Activated naive CD4-positive, alpha-beta T cell treated with anti-CD3 and anti-CD28 coated beads, Interleukin-2, amount 10 ng/mL, durations not matched to agents 7 days and 5 days (primary cell): Measurements from ENCODE around the gene SIRT6.
"Not testable (repeated sequence)": the region's sequence is repeated elsewhere in the genome, so short reads cannot be mapped to it uniquely, and the experiment has no call there.

ENCODE experiments used
- CTCF ChIA-PET: fragments of 350-600 bp; sonication (Branson Sonifier 250); formaldehyde crosslinking; loops from one replicate; lab custom pipeline; 2021; ENCODE audit warnings: antibody characterized with exemption; lab: Charles Lee
- DNase-seq: peaks from one replicate; pipeline ENCODE4 v3.0.0-alpha.2; 2020
- H3K27ac Mint-ChIP-seq: one replicate; pipeline ENCODE4 v1.8.0; 2021; ENCODE audit warnings: mild to moderate bottlenecking, moderate library complexity, mixed read lengths
- H3K27me3 Mint-ChIP-seq: one replicate; pipeline ENCODE4 v1.8.0; 2021; ENCODE audit warnings: mild to moderate bottlenecking, mixed read lengths
- H3K36me3 Mint-ChIP-seq: one replicate; pipeline ENCODE4 v1.8.0; 2021; ENCODE audit warnings: mixed read lengths
- H3K4me1 Mint-ChIP-seq: one replicate; pipeline ENCODE4 v1.8.0; 2021; ENCODE audit warnings: mixed read lengths
- H3K4me3 Mint-ChIP-seq: one replicate; pipeline ENCODE4 v1.8.0; 2021; ENCODE audit warnings: mild to moderate bottlenecking, moderate library complexity, mixed read lengths
- H3K9me3 Mint-ChIP-seq: one replicate; pipeline ENCODE4 v1.8.0; 2021; ENCODE audit warnings: mixed read lengths

SIRT6 gene

GRCh38 chr19:4174895-4175668 lies 7.3 kb downstream of the SIRT6 start:
- Mint-ChIP-seq H3K9me3 (no peaks in the 10 kb centered on the region), H3K27me3 (peaks cover 25% of the 10 kb centered on the region), H3K36me3 (peaks cover 14% of the 10 kb centered on the region), H3K27ac (no peak overlapping the region), H3K4me1 (peaks cover 12% of the 10 kb centered on the region), H3K4me3 (no peak overlapping the region)
- CTCF ChIA-PET: no interaction called here
- DNase-seq: no peak

- Mint-ChIP-seq H3K27ac (no peak overlapping the region), H3K4me3 (no peak overlapping the region), H3K4me1 (peaks cover 4% of the 10 kb centered on the region), H3K9me3 (no peaks in the 10 kb centered on the region), H3K36me3 (peaks cover 7% of the 10 kb centered on the region), H3K27me3 (peaks cover 28% of the 10 kb centered on the region)
- CTCF ChIA-PET: no interaction called here
- no peak for DNase-seq
Observed at GRCh38 chr19:4174213-4174894, 8.0 kb downstream of the SIRT6 start.

DNA sequence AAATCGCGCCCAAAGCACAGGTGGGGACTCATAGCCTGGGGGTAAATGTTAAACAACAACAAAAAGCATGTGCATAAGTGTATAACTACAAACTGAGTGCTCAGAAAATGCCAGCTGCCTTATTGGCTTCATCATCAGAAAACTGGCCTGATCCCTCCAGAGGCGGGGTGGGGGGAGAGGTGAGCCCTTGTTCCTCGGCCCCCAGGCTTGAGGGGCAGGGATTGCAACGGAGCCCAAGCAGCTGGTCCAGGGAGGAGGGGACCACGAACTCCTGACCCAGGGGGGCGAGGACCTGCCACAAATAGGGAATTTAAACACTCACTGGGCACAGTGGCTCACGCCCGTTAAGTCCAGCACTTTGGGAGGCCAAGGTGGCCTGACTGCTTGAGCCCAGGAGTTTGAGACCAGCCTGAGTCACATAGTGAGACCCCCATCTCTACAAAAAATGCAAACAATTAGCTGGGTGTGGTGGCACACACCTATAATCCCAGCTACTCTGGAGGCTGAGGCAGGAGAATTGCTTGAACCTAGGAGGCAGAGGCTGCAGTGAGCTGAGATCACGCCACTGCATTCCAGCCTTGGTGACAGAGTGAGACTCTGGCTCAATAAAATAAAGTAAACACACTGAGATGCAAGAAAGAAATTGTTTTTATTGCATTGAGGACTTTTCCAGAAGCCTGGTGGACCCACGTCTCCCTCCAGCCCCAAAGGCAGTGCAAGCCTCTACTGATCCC lies 8.7 kb downstream of the SIRT6 start:
- no peaks in the 10 kb centered on the region for H3K9me3 Mint-ChIP-seq
- CTCF ChIA-PET: no interaction called here
- H3K27ac Mint-ChIP-seq: no peak overlapping the region
- peaks cover 3% of the 10 kb centered on the region for H3K4me1 Mint-ChIP-seq
- H3K27me3 Mint-ChIP-seq: peaks cover 28% of the 10 kb centered on the region
- no peak for DNase-seq
- H3K36me3 Mint-ChIP-seq: peaks cover 4% of the 10 kb centered on the region
- H3K4me3 Mint-ChIP-seq: no peak overlapping the region

- CTCF ChIA-PET: no interaction called here
- Mint-ChIP-seq H3K36me3 (peaks cover 2% of the 10 kb centered on the region), H3K9me3 (no peaks in the 10 kb centered on the region), H3K4me1 (peaks cover 3% of the 10 kb centered on the region), H3K4me3 (no peak overlapping the region), H3K27me3 (peaks cover 34% of the 10 kb centered on the region), H3K27ac (no peak overlapping the region)
- DNase-seq: peak; percentile 86
Observed at GRCh38 chr19:4172861-4173473, 9.4 kb downstream of the SIRT6 start.

- peaks cover 2% of the 10 kb centered on the region for H3K36me3 Mint-ChIP-seq
- H3K27me3 Mint-ChIP-seq: peaks cover 44% of the 10 kb centered on the region
- DNase-seq: no peak
- CTCF ChIA-PET: no interaction called here
- peaks cover 3% of the 10 kb centered on the region for H3K4me1 Mint-ChIP-seq
- no peak overlapping the region for H3K27ac Mint-ChIP-seq
- H3K9me3 Mint-ChIP-seq: no peaks in the 10 kb centered on the region
- H3K4me3 Mint-ChIP-seq: no peak overlapping the region
Observed at GRCh38 chr19:4171676-4172075, 10.7 kb downstream of the SIRT6 start.

- CTCF ChIA-PET: interaction anchor here (2.3 kb wide), 1 partner anchor 25 kb away, joined by 6 read pairs; no protein-coding TSS in a partner anchor
- no peaks in the 10 kb centered on the region for H3K4me1 Mint-ChIP-seq
- DNase-seq: no peak
- H3K9me3 Mint-ChIP-seq: no peaks in the 10 kb centered on the region
- H3K27ac Mint-ChIP-seq: no peak overlapping the region
- H3K27me3 Mint-ChIP-seq: peaks cover 48% of the 10 kb centered on the region
- no peaks in the 10 kb centered on the region for H3K36me3 Mint-ChIP-seq
- H3K4me3 Mint-ChIP-seq: no peak overlapping the region
Observed at GRCh38 chr19:4164262-4164661, 18.1 kb downstream of the SIRT6 start.

DNA sequence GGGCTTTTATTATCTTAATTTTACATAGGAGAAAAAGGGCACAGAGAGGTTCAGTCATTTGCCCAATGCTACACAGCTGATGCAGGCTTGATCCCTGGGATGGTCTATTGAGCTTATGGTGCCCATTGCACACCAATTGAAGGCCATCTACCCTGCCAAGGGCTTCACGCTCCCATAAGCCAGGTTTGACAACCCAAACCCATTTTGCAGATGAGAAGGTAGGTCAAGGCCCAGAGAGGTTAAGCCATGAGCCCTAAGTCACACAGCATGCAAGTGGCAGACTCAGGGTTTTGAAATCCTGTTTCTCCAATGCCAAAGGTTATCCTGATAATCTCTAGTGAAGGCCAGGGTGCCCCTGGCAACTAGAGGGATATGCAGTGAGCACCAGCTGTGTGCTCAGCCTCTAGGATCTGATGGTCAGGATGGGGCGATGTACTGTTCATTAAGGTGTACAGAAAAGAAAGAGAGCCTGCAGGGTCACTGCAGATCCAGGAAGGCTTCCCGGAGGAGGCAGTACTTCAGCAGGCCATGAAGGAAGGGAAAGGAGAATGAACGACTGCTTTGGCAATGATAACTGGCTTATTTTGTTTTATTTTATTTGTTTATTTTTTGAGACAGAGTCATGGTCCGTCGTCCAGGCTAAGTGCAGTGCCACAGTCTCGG lies 20.8 kb downstream of the SIRT6 start:
- CTCF ChIA-PET: interaction anchor here (0.5 kb wide), 1 partner anchor 25 kb away, joined by 3 read pairs; no protein-coding TSS in a partner anchor
- no peak for DNase-seq
- Mint-ChIP-seq H3K9me3 (no peaks in the 10 kb centered on the region), H3K4me1 (no peaks in the 10 kb centered on the region), H3K27ac (no peak overlapping the region), H3K27me3 (peaks cover 42% of the 10 kb centered on the region), H3K4me3 (no peak overlapping the region), H3K36me3 (no peaks in the 10 kb centered on the region)

- H3K4me3 Mint-ChIP-seq, H3K9me3 Mint-ChIP-seq, DNase-seq, H3K27ac Mint-ChIP-seq, H3K36me3 Mint-ChIP-seq, H3K4me1 Mint-ChIP-seq, CTCF ChIA-PET: not testable (repeated sequence)
- H3K27me3 Mint-ChIP-seq: peaks cover 45% of the 10 kb centered on the region
Observed at GRCh38 chr19:4157971-4158370, 24.4 kb downstream of the SIRT6 start.

DNA sequence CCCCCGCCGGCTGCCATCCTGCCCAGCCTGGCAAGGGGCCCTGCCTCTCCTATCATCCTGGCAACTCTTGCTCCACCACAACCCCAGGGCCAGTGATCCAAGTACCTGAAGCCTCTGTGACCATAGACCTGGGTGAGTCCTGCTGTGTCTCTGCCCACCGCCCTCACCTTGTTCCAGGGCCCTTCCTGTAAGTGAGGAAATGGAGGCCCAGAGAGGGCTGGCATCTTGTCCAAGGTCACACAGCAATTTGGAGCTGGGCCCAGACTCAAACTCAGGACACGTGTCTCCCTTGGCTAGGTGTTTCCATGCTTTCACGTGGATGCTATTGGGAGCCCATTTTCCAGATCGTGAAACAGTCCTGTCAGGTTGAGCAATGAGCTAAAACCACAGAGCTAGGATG lies 25.2 kb downstream of the SIRT6 start:
- Mint-ChIP-seq H3K4me1 (peaks cover 11% of the 10 kb centered on the region), H3K9me3 (no peaks in the 10 kb centered on the region), H3K27ac (no peak overlapping the region), H3K36me3 (no peaks in the 10 kb centered on the region), H3K27me3 (peaks cover 52% of the 10 kb centered on the region), H3K4me3 (no peak overlapping the region)
- CTCF ChIA-PET: no interaction called here
- DNase-seq: no peak

- Mint-ChIP-seq H3K9me3 (no peaks in the 10 kb centered on the region), H3K27ac (no peak overlapping the region), H3K4me1 (peaks cover 11% of the 10 kb centered on the region), H3K27me3 (peaks cover 63% of the 10 kb centered on the region), H3K4me3 (no peak overlapping the region), H3K36me3 (no peaks in the 10 kb centered on the region)
- CTCF ChIA-PET: no interaction called here
- DNase-seq: no peak
Observed at GRCh38 chr19:4154571-4155312, 27.6 kb downstream of the SIRT6 start.

- Mint-ChIP-seq H3K27ac (no peak overlapping the region), H3K27me3 (peaks cover 59% of the 10 kb centered on the region), H3K4me3 (no peak overlapping the region), H3K36me3 (no peaks in the 10 kb centered on the region), H3K9me3 (no peaks in the 10 kb centered on the region), H3K4me1 (peaks cover 11% of the 10 kb centered on the region)
- CTCF ChIA-PET: no interaction called here
- DNase-seq: no peak
Observed at GRCh38 chr19:4152241-4152998, 29.9 kb downstream of the SIRT6 start.

DNA sequence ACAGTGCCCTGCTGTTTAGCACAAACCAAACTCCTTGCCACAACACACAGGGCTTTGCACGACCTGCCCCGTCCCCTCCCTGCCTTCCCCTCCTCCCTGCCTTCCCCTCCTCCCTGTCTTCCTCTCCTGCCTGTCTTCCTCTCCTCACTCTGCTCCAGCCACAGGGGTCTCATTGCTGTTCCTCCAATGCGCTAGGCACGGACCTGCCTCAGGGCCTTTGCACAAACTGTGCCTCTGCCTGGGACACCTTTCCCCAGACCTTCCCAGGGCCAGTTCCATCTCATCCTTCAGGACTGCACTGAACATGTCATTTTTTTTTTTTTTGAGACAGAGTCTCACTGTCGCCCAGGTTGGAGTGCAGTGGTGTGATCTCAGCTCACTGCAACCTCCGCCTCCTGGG lies 30.7 kb downstream of the SIRT6 start:
- no peaks in the 10 kb centered on the region for H3K9me3 Mint-ChIP-seq
- CTCF ChIA-PET: interaction anchor here (1.0 kb wide), 1 partner anchor 12 kb away, joined by 3 read pairs; no protein-coding TSS in a partner anchor
- H3K4me3 Mint-ChIP-seq: no peak overlapping the region
- H3K27ac Mint-ChIP-seq: no peak overlapping the region
- H3K27me3 Mint-ChIP-seq: peaks cover 55% of the 10 kb centered on the region
- peaks cover 11% of the 10 kb centered on the region for H3K4me1 Mint-ChIP-seq
- no peak for DNase-seq
- H3K36me3 Mint-ChIP-seq: no peaks in the 10 kb centered on the region
